Parathyroid adenoma (tissue), 2 donors: Measurements from ENCODE around the gene CD6.

ENCODE experiments used
- H2AFZ ChIP-seq: fragments of 300-600 bp; sonication (generic); one replicate; pipeline ENCODE4 v1.7.0; 2017; ENCODE audit warnings: antibody characterized with exemption, mild to moderate bottlenecking
- H3K27ac ChIP-seq: fragments of 300-600 bp; sonication (generic); one replicate; pipeline ENCODE4 v1.7.0; 2017
- H3K27me3 ChIP-seq: fragments of 300-600 bp; sonication (generic); one replicate; pipeline ENCODE4 v1.7.0; 2017; ENCODE audit warnings: low read length; ENCODE audit not compliant: control insufficient read depth, insufficient read depth
- H3K36me3 ChIP-seq: fragments of 300-600 bp; sonication (generic); one replicate; pipeline ENCODE4 v1.7.0; 2017; ENCODE audit warnings: low read length; ENCODE audit not compliant: control insufficient read depth, insufficient read depth
- H3K4me1 ChIP-seq: fragments of 300-600 bp; sonication (generic); one replicate; pipeline ENCODE4 v1.7.0; 2017; ENCODE audit warnings: control low read depth
- H3K4me2 ChIP-seq: fragments of 300-600 bp; sonication (generic); one replicate; pipeline ENCODE4 v1.7.0; 2017; ENCODE audit warnings: low read length
- H3K4me3 ChIP-seq: fragments of 300-600 bp; sonication (generic); one replicate; pipeline ENCODE4 v1.7.0; 2017; ENCODE audit warnings: low read depth, low read length
- H3K79me2 ChIP-seq: fragments of 300-600 bp; sonication (generic); one replicate; pipeline ENCODE4 v1.7.0; 2017; ENCODE audit warnings: control low read depth
- H3K9ac ChIP-seq: fragments of 300-600 bp; sonication (generic); one replicate; pipeline ENCODE4 v1.7.0; 2017; ENCODE audit warnings: mild to moderate bottlenecking
- H3K9me3 ChIP-seq: fragments of 300-600 bp; sonication (generic); one replicate; pipeline ENCODE4 v1.7.0; 2017; ENCODE audit warnings: low read length; ENCODE audit not compliant: control insufficient read depth
- TF ChIP-seq, protein P1 (sequence below): fragments of 300-600 bp; sonication (generic); IDR thresholded peaks from one replicate; pipeline ENCODE4 v1.7.0; 2017; ENCODE audit warnings: antibody characterized with exemption, mild to moderate bottlenecking
- donor health status: primary hyperparathyroidism.

The CD6 gene

DNA sequence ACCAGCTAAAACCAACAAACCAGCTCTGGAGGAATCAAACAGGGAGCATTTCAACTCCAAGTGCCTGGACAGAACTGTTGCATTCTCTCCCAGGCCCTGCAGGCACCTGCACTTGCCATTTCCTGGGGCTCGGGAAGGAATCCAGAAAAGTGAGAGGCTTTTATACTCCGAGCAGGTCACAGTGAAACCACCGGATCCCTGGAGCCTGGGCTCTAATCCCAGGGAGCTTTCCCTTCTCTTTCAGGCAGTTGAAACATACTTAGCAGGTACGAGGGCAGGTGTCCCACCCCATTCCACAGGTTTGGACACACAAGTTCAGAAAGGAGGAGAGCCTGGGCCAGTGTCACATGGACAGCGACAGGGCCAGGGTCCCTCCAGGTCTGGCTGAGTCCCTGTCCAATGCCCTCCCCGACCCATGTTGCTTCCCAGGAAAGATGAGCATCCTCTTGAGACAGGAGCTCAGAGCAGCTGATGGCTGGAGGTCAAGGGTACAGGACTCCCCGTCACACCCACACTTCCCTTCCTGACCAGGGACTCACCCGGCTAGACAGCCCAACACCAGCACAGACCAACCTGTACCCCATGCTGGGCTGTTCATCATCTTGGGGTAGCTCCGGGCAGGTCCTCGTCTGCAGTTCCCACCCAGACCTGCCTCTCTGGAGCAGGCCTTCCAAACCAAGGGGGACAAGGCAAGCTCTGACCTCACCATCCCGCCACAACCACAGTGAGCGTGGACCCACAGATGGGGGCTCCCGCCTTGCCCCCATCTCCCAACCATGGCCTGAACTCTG is 80.9 kb downstream of the CD6 start:
- Histone ChIP-seq H3K27ac (no peak overlapping the region), H3K36me3 (no peaks in the 10 kb centered on the region), H2AFZ (no peak overlapping the region), H3K27me3 (no peaks in the 10 kb centered on the region), H3K9me3 (no peaks in the 10 kb centered on the region), H3K79me2 (no peaks in the 10 kb centered on the region), H3K4me3 (no peak overlapping the region), H3K4me2 (no peak overlapping the region), H3K9ac (no peak overlapping the region), H3K4me1 (no peaks in the 10 kb centered on the region)
- TF ChIP-seq, protein P1, sequence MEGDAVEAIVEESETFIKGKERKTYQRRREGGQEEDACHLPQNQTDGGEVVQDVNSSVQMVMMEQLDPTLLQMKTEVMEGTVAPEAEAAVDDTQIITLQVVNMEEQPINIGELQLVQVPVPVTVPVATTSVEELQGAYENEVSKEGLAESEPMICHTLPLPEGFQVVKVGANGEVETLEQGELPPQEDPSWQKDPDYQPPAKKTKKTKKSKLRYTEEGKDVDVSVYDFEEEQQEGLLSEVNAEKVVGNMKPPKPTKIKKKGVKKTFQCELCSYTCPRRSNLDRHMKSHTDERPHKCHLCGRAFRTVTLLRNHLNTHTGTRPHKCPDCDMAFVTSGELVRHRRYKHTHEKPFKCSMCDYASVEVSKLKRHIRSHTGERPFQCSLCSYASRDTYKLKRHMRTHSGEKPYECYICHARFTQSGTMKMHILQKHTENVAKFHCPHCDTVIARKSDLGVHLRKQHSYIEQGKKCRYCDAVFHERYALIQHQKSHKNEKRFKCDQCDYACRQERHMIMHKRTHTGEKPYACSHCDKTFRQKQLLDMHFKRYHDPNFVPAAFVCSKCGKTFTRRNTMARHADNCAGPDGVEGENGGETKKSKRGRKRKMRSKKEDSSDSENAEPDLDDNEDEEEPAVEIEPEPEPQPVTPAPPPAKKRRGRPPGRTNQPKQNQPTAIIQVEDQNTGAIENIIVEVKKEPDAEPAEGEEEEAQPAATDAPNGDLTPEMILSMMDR, result no peak

DNA sequence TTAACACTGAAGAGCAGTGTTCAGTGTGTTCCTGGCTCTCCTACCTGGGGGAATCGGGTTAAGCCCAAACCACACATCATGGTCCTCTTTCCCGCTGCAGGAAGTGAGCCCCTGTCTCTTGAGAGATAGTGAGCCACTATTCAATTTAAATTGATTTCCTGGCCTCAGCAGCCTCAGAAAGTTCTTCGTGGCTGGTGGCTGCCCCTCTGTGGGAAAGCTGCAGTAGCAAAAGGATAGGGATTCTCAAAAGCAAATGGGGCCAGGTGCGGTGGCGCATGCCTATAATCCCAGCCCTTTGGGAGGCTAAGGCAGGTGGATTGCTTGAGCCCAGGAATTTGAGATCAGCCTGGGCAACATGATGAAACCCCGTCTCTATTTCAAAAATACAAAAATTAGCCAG is 81.7 kb downstream of the CD6 start:
- Histone ChIP-seq H3K36me3 (no peaks in the 10 kb centered on the region), H3K79me2 (no peaks in the 10 kb centered on the region), H3K4me3 (no peak overlapping the region), H3K9me3 (no peaks in the 10 kb centered on the region), H3K27ac (no peak overlapping the region), H3K4me1 (no peaks in the 10 kb centered on the region), H3K27me3 (no peaks in the 10 kb centered on the region), H3K9ac (no peak overlapping the region), H3K4me2 (no peak overlapping the region), H2AFZ (no peak overlapping the region)
- TF ChIP-seq, protein P1, result no peak

DNA sequence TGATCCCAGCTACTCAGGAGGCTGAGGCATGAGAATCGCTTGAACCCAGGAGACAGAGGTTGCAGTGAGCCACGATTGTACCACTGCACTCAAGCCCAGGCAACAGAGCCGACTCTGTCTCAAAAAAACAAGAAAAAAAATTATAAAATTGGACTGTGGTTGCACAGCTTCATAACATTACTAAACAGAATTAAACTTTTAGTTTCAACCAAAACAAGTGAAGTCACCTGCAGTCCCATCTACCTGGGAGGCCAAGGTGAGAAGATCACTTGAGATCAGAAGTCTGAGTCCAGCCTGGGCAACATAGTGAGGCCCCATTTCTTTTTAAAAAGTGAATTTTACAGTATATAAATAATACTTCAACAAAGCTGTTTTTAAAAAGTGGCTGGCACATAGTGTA is 83.0 kb downstream of the CD6 start:
- no peak overlapping the region for H3K9ac ChIP-seq
- H3K9me3 ChIP-seq, result no peaks in the 10 kb centered on the region
- no peaks in the 10 kb centered on the region for H3K4me1 ChIP-seq
- no peak overlapping the region for H3K27ac ChIP-seq
- H3K79me2 ChIP-seq, result no peaks in the 10 kb centered on the region
- TF ChIP-seq, protein P1, result no peak
- H3K27me3 ChIP-seq, result no peaks in the 10 kb centered on the region
- no peak overlapping the region for H3K4me3 ChIP-seq
- H3K4me2 ChIP-seq, result no peak overlapping the region
- H3K36me3 ChIP-seq, result no peaks in the 10 kb centered on the region
- H2AFZ ChIP-seq, result no peak overlapping the region

DNA sequence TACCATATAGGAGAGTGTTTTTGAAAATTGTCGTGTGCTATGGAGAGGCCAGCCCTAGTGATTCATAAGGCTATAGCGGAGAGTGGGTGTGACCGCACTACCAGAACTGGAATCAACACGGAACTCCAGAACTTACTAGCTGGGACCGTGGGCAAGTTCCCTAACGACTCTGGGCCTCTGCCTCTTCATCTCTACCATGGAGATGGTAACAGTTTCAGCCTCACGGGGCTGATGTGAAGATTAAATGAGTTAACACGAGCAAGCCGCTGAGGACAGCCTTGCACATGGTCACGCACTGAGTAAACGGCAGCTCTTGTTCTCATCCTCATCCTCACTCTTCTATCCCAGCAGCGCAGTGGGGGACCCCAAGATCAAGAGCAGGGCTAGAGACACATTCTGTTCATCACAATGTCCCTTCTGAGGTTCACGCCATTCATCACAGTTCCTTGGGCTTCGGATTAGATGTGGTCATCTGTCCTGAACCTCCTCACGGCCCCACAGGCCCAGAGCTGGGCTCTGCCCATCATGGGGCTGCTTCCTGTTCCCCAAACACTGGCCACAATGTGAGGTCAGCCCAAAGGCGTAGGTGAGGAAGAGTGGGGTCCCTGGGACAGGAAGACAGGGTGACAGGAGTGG is 83.6 kb downstream of the CD6 start:
- Histone ChIP-seq H3K9me3 (no peaks in the 10 kb centered on the region), H3K27ac (no peak overlapping the region), H3K4me2 (no peak overlapping the region), H3K79me2 (no peaks in the 10 kb centered on the region), H3K27me3 (no peaks in the 10 kb centered on the region), H3K4me3 (no peak overlapping the region), H3K9ac (no peak overlapping the region), H2AFZ (no peak overlapping the region), H3K36me3 (no peaks in the 10 kb centered on the region), H3K4me1 (no peaks in the 10 kb centered on the region)
- TF ChIP-seq, protein P1, result no peak

DNA sequence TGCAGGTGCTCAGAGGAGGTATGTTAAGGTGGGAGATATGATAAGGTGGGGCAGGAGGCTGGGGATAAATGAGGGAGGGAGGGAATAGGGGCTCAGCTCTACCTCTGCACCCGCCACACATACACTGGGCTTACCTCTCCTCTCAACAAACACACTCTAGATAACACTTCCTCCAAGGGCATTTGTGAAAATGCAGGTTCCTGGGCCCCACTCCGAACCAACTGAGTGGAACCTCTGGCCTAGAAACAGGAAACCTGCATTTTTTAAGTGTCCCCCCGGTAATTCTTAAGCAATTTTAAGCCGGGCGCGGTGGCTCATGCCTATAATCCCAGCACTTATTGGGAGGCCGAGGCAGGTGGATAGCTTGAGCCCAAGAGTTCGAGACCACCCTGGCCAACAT is 84.3 kb downstream of the CD6 start:
- no peaks in the 10 kb centered on the region for H3K27me3 ChIP-seq
- H3K27ac ChIP-seq, result no peak overlapping the region
- no peaks in the 10 kb centered on the region for H3K36me3 ChIP-seq
- H3K9ac ChIP-seq, result no peak overlapping the region
- TF ChIP-seq, protein P1, result no peak
- no peak overlapping the region for H3K4me3 ChIP-seq
- no peaks in the 10 kb centered on the region for H3K79me2 ChIP-seq
- no peaks in the 10 kb centered on the region for H3K4me1 ChIP-seq
- no peaks in the 10 kb centered on the region for H3K9me3 ChIP-seq
- no peak overlapping the region for H2AFZ ChIP-seq
- H3K4me2 ChIP-seq, result no peak overlapping the region
